Measurements from ENCODE around the gene RHBDD1. TPM values are rescaled to one million over a fixed set of nuclear protein-coding genes. Genes with fewer than 3 reads are reported as not detected.

The RHBDD1 gene
- total RNA-seq, 6 donors from 2014 or later: 2.6 to 40.2 (median 14.5) TPM

GRCh38 chr2:227010433-227010832, 174.6 kb downstream of the RHBDD1 start:
- no peak for ATAC-seq (ENCODE audit: low FRiP score in 2 of 2)
- Histone ChIP-seq H3K4me3 (no peak overlapping the region), H3K9me3 (no peaks in the 10 kb centered on the region), H3K27me3 (no peaks in the 10 kb centered on the region), H3K27ac (no peak overlapping the region), H3K4me1 (no peaks in the 10 kb centered on the region), H3K36me3 (no peaks in the 10 kb centered on the region)
- no peak for DNase-seq
- no peak for TF ChIP-seq POLR2A (IDR thresholded peaks at IDR 0.05)
- no peak for TF ChIP-seq EP300 (IDR thresholded peaks at IDR 0.05)
- no peak for TF ChIP-seq POLR2AphosphoS5 (IDR thresholded peaks at IDR 0.05)
- no peak for TF ChIP-seq CTCF (IDR thresholded peaks at IDR 0.05)
- WGBS, 2 donors: 55 to 73% methylated on average over 3 of the region's 3 CpGs

GRCh38 chr2:227013330-227013729, 177.5 kb downstream of the RHBDD1 start:
- TF ChIP-seq POLR2A (IDR thresholded peaks at IDR 0.05) (no peak), CTCF (IDR thresholded peaks at IDR 0.05) (no peak), POLR2AphosphoS5 (IDR thresholded peaks at IDR 0.05) (no peak), EP300 (IDR thresholded peaks at IDR 0.05) (no peak)
- no peak for ATAC-seq (ENCODE audit: low FRiP score in 2 of 2)

GRCh38 chr2:227013881-227014280, 178.0 kb downstream of the RHBDD1 start:
- Histone ChIP-seq H3K36me3 (no peaks in the 10 kb centered on the region), H3K4me3 (no peak overlapping the region), H3K4me1 (no peaks in the 10 kb centered on the region), H3K27ac (no peak overlapping the region), H3K27me3 (no peaks in the 10 kb centered on the region), H3K9me3 (no peaks in the 10 kb centered on the region)
- ATAC-seq (ENCODE audit: low FRiP score in 2 of 2) (no peak), DNase-seq (peak in 1 of 2 donors; percentile 44)
- TF ChIP-seq CTCF (IDR thresholded peaks at IDR 0.05): no peak
- no peak for TF ChIP-seq POLR2A (IDR thresholded peaks at IDR 0.05)
- TF ChIP-seq EP300 (IDR thresholded peaks at IDR 0.05): no peak
- no peak for TF ChIP-seq POLR2AphosphoS5 (IDR thresholded peaks at IDR 0.05)
- 93 to 95% methylated on average over 8 of the region's 8 CpGs for WGBS, 2 donors

More at GRCh38 chr2:227013330-227013729, 177.5 kb downstream of the RHBDD1 start:
- no peak for DNase-seq
- H3K36me3 ChIP-seq: no peaks in the 10 kb centered on the region
- H3K27me3 ChIP-seq: no peaks in the 10 kb centered on the region
- no peaks in the 10 kb centered on the region for H3K9me3 ChIP-seq
- H3K4me1 ChIP-seq: no peaks in the 10 kb centered on the region
- no peak overlapping the region for H3K4me3 ChIP-seq
- H3K27ac ChIP-seq: no peak overlapping the region
- 86 to 92% methylated on average over 9 of the region's 9 CpGs for WGBS, 2 donors

- Histone ChIP-seq H3K4me3 (no peak overlapping the region), H3K9me3 (no peaks in the 10 kb centered on the region), H3K27ac (no peak overlapping the region), H3K27me3 (no peaks in the 10 kb centered on the region), H3K4me1 (no peaks in the 10 kb centered on the region), H3K36me3 (no peaks in the 10 kb centered on the region)
- no peak for ATAC-seq (ENCODE audit: low FRiP score in 2 of 2)
- no peak for DNase-seq
- WGBS, 2 donors: 57 to 64% methylated on average over 3 to 4 of the region's 4 CpGs
- TF ChIP-seq EP300 (IDR thresholded peaks at IDR 0.05) (no peak), CTCF (IDR thresholded peaks at IDR 0.05) (no peak), POLR2A (IDR thresholded peaks at IDR 0.05) (no peak), POLR2AphosphoS5 (IDR thresholded peaks at IDR 0.05) (no peak)
These were observed 181.0 kb downstream of the RHBDD1 start for GRCh38 chr2:227016894-227017293.

- ATAC-seq (ENCODE audit: low FRiP score in 2 of 2): no peak
- no peaks in the 10 kb centered on the region for H3K4me1 ChIP-seq
- H3K27ac ChIP-seq: no peak overlapping the region
- no peaks in the 10 kb centered on the region for H3K27me3 ChIP-seq
- WGBS, 2 donors: 69 to 79% methylated on average over 2 of the region's 2 CpGs
- no peak overlapping the region for H3K4me3 ChIP-seq
- no peak for TF ChIP-seq CTCF (IDR thresholded peaks at IDR 0.05)
- no peak for TF ChIP-seq EP300 (IDR thresholded peaks at IDR 0.05)
- TF ChIP-seq POLR2A (IDR thresholded peaks at IDR 0.05): no peak
- no peak for TF ChIP-seq POLR2AphosphoS5 (IDR thresholded peaks at IDR 0.05)
- DNase-seq: no peak
- H3K36me3 ChIP-seq: no peaks in the 10 kb centered on the region
- no peaks in the 10 kb centered on the region for H3K9me3 ChIP-seq
These were observed 184.6 kb downstream of the RHBDD1 start for GRCh38 chr2:227020416-227020815.
